Germinal center (tissue), 1 donor: ENCODE data around the gene BICD2.
"Not testable (repeated sequence)": the region's sequence is repeated elsewhere in the genome, so short reads cannot be mapped to it uniquely, and the experiment has no call there.

Experiments used
- DNase-seq: peaks from one replicate; pipeline ENCODE4 v3.0.0; 2012; ENCODE audit warnings: mixed read lengths, low spot score

BICD2 gene

GRCh38 chr9:92770360-92770995 lies 5.8 kb upstream of the BICD2 start:
- DNase-seq: peak; percentile 76

DNA sequence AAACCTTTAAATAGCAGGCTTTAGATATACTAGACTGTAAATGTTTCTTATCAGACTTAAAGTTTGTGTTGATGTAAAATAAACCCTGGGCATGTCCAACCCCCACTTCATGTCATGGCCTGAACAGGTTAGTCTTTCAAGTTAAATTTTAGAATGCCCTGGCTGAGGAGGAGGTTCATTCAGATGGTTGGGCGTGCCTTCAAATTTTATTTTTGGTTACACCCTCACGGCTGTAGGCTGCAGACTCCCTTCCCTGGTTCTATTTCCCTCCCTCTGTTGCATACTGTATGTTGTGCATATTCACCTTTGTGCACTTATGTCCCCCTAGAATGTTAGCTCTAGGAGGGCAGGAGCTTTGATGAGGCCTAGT lies 5.3 kb upstream of the BICD2 start:
- DNase-seq: no peak

GRCh38 chr9:92769286-92769685 lies 4.7 kb upstream of the BICD2 start:
- DNase-seq: no peak

- not testable (repeated sequence) for DNase-seq
These were observed 4.2 kb upstream of the BICD2 start for GRCh38 chr9:92768816-92769215.

GRCh38 chr9:92767066-92768054 lies 2.7 kb upstream of the BICD2 start:
- DNase-seq: no peak

DNA sequence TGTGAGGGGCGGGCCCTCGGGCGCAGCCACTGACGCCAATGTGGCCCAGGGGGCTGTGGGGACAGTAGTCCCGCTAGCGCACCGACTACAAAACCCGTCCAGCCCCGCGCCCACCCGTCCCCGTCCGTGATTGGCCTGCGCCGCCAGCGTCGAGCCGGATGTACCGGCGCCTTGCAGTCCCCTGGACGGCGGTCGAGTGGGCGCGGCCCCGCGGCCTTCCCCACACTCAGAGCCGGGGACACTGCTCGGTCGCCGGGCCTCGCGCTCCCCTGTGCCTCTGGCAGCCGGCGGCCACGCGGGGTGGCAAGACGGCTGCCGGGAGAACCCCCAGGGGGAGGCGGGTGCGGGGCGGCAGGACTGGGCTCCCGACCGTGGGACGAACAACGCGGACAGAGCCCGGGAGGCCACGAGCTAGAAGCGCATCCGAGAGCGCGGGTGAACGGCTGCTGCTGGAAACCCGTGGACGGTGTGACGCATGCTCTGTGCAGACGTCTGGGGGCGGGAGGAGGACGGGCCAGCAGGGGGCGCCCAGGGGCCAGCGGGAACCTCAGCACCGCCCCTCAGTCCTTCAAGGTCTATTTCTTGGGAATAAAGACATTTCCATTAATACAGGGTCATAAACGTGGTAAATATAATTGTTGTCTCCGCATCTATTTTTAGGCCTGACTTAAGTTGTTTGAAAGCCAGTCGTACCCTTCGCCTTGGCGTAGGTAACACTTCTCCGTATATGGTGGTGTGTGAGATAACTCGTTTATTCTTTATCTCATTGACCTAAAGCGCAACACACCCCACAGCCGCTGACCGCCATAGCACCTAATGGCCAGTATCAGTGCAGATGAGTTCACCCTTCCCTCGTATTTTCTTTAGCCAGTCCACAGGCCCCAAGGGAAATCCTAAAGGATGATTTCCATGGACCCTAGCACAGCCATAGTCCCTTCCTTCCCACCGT lies 629 bp upstream of the BICD2 start:
- DNase-seq: peak; percentile 98

DNA sequence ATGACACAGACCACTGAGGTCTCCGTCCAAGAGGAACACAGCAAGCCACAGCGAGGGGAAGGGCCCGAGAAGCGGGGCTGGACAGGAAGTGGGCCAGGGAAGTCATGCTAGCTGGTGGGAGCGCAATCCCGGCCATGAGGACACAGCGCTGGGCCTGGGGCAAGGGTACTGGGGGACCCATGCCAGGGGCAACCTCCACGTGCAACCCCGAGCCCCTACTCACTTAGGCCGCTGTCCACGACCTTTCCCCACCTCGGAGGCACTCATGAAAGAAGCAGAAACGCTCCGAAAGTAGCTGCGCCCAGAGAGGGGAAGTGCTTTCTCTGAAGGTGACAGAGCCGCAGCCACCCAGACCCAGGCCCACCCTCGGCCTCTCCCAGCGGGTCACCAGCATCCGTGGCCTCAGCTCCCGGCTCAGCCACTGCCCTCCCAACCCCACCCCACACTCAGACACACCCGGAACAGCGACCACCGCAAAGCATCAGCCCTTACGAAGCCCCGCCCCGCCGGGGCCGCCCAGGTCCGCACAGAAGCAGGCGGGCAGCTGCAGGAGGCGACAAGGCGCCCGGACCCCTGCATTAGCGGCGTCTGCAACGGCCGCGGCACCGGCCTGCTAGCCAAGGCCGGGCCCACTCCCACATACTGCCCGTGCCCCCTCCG lies 782 bp downstream of the BICD2 start:
- DNase-seq: peak; percentile 61

DNA sequence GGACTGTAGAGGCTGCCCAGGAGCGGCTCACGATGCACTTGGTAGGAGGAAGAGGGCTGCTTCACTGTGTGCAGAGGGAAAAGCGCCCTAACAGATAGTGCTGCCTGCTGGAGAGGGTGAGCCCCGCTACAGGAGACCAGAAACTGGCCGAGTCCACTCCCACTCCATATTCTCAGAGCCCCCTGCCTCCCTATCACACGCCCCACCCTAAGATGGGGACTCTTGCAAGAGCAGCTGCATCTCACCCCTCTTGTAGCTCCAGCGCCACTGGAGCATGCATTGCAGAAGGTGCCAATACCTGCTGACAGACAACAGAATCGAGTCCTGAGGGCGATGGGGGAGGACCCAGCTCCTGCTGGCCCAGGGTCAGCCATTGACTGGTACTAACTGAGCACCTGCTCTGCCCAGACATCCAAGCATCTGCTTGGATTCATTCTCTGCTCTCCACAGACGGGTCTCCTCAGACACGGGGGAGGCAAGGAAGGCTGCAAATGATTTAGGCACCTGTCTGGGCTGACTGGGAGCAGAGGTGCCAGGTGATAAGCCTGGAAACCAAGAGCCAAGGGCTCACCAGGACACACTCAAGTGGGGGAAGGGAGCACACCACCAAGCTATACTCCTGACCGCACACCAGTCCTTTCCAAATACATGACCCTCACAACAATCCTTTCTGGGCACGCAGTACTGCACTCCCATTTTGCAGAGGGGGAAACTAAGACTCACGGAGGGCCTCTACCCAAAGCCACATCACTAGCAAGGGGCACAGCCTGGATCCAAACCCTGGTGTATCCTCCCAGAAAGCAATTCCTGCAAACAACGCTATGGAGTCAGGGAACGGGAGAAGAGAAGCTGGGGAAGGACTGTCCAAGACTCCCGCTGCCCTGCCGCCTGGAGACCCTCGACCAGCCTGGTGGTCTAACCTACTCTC lies 1.6 kb downstream of the BICD2 start:
- DNase-seq: no peak

GRCh38 chr9:92762196-92762595 lies 2.4 kb downstream of the BICD2 start:
- no peak for DNase-seq

DNA sequence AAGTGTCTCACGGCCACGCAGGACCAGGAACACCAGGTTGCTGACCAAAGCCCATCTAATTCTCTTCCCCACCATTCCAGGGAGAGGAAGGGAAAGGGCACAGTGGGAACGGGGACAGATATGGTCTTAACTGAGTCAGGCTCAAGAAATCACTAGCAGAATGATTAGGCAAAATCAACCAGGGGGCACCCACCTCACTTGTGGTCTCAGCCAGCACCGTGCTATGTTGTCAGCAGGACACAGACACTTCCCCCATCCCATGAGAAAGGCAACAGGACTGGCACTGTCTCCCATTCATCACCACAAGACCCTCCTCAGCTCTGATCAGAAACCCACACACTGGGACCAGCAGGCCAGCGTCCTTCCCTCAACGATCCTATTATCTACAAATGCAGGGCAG lies 2.9 kb downstream of the BICD2 start:
- no peak for DNase-seq

- no peak for DNase-seq
These were observed 4.1 kb downstream of the BICD2 start for GRCh38 chr9:92760494-92760893.

DNA sequence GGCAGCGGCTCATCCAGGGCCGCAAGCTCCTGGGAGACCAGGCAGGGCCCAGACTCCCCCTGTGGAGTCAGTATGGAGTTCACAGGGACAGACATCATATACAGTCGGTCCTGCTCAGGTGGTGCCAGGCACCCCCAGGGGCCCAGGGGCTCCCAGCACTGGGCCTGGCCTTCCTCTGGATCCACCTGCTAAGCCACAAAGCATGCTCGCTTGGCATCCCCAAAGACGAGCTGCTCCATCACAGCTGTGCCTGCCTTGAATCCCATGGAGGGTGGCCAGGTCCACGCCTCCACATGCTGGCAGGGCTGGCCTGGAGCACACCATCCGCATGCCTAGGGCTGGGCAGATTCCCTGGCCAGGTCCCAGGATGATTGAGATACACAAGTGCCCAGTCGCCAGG lies 4.6 kb downstream of the BICD2 start:
- DNase-seq: no peak

- DNase-seq: no peak
These were observed 5.2 kb downstream of the BICD2 start for GRCh38 chr9:92759446-92759845.

GRCh38 chr9:92756792-92757191 lies 7.8 kb downstream of the BICD2 start:
- DNase-seq: no peak

DNA sequence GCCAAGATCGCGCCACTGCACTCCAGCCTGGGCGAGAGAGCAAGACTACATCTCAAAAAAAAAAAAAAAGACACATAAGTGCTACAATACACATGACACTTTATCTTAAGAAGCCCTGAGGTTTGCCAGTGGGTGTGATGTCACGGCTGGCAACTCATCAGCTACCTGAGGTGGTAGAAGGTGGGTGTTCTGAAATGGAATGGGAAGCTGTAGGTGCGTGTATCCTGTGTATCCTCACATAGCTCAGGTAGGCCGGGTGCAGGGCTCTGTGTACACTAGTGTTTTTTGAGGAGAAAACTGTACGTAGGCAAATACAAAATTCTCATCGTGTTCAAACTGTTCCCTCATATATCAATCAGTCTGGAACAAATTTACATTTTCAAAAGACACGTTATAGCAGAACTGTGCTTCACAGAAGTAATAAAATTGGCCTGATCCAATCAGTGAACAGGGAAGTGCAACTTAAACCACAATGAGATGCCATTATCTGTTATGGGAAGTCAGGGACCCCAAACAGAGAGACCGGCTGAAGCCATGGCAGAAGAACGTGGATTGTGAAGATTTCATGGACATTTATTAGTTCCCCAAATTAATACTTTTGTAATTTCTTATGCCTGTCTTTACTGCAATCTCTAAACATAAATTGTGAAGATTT lies 10.4 kb downstream of the BICD2 start:
- DNase-seq: no peak

GRCh38 chr9:92752812-92753404 lies 11.7 kb downstream of the BICD2 start:
- no peak for DNase-seq

- no peak for DNase-seq
These were observed 14.7 kb downstream of the BICD2 start for GRCh38 chr9:92749934-92750315.

DNA sequence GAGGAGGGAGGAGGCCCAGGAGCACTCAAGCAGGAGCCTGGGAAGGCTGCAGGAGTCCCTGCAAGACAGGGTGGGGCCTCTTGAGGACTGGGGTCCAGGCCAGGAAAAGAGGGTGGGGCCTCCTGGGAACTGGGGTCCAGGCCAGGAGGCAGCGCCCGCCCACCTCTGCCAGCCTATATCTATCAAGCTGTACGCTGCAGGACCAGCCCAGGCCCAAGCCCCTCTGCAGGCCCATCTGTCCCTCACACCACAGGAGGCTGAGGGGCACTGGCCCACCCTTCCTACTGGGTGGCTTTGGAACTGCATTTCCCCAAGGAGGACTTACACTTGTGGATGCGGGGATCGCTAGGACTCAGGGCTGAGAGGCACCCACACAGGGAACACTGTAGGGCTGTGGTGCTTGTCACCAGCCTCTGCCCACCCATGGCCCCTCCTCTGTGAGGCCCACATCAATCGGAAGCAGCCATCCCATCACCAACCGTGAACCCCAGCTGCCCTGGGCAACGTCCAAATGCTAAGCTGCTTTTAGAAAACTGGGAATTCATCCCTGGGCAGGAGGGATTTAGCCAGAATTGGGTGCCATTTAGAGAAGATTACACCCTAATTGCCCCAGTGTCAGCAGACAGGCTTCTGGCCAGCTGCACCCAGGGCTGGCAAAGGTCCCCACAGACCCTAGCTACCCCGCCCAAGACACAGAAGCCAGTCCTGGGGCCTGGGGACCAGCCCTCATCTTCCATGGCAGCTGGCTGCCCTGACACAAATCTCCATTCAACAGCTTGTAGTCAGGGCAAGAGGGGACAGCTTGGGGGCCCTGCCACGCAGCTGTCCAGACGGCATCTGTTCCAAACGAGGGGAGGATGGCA lies 15.3 kb downstream of the BICD2 start:
- no peak for DNase-seq

- no peak for DNase-seq
These were observed 16.5 kb downstream of the BICD2 start for GRCh38 chr9:92748233-92748497.
